GM21737 (cell line): Measurements from ENCODE around the gene AICDA.
A peak's percentile ranks its signal among the peaks of the same experiment; 100 is the strongest.
"Not testable (repeated sequence)": the region's sequence is repeated elsewhere in the genome, so short reads cannot be mapped to it uniquely, and the experiment has no call there.

Source experiments
- ATAC-seq: cut with Tn5 transposase; IDR thresholded peaks from one replicate; pipeline ENCODE4 v1.9.1; 2021; ENCODE audit warnings: mild to moderate bottlenecking, moderate library complexity; ENCODE audit not compliant: unreplicated experiment

Gene AICDA

DNA sequence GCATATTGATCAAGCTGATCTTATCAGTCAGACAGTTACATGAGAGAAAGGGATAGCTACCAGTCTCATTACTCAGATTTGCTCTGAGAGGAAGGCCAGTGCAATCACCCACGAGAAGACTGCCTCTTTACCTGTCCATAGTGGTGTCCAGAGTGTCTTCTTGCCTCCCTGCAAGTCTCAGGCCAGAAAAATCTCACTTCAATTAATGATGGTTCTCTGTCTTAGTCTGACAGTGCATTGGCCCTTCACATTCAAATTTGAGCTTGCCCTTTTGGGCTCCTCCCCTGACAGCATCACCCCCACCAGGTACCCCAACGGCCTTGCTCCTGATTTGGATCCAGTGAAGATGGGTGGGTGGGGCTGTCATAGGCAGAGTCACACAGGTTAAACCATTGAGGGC is at the start of gene AICDA:
AICDA (minus strand) TSS at position 231 of the 400 bp plus-strand sequence; CDS start at position 139, 92 bp downstream.
- no peak for ATAC-seq

DNA sequence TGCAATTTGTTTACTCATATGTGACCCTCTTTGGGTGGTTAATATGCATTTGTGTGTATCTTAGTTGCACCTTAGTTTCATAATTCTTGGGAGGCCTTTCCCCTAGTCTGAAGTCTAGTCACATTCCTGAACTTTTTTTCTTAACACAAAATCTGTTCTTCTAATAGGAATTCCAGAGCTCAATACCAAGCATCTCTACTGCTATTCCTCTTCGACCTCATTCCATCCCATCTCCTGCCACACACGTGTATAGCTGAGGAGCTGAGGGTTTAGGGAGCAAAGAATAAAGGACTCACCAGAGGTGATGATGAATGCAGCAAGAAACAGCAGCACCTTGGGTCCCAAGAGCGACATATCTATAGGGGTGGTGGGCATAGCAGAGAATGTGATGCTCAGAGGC is 49.1 kb upstream of the AICDA start:
- ATAC-seq, result no peak

DNA sequence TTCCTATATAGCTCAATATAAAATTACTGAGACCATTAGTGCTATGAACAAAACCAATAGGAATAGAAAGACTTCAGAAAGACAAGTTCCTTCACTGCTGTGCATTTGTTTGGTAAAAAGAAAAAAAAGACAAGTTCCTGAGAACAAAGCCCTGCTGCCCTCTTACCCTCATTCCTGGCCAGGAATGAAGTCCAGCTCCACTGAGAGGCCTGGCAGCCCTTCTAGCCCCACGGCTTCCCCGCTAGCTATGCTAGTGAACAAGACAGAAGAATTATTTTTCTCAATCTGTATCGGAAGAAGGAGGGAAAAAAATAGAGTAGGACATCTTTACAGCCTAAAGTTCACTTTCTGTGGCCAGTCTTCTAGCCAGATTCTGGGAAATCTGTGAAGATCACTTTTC is 48.4 kb upstream of the AICDA start:
- no peak for ATAC-seq

DNA sequence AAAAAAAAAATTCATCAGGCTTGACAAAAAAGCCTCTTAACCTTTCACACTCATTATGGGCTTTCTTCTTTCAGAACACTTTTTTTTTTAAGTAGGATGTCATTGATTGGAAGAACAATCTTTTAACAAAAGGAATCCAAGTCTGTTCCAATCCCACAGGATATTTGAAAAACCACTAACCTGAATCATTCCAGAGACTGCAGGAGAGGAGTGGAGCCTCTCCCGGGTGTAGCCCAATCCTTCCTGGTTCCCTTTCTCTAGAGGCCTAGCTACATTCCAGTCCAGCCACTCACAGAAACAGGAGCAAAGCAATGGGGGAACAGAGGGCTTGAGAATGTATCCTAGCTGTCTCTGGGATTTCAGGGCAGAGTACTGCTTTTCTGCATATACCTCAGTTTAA is 45.7 kb upstream of the AICDA start:
- no peak for ATAC-seq

DNA sequence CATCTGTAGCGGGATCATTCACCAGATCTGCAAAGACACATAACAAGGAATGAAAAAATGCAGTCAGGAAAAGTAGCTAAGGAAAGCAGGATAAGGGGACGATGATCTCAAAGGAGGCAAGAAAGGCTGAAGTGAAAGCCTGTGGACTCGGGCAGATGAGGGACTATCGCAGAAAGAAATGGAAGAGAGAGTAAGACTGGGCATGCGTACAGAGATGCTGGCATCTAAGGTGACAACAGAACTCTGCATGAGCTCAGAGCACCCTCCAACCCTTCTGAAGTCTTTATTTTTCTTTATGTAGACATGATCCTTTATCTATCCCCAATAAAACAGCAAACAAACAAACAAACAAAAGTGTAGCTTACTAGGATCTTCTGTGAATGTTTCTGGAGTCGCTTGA is 42.8 kb upstream of the AICDA start:
- ATAC-seq, result no peak

DNA sequence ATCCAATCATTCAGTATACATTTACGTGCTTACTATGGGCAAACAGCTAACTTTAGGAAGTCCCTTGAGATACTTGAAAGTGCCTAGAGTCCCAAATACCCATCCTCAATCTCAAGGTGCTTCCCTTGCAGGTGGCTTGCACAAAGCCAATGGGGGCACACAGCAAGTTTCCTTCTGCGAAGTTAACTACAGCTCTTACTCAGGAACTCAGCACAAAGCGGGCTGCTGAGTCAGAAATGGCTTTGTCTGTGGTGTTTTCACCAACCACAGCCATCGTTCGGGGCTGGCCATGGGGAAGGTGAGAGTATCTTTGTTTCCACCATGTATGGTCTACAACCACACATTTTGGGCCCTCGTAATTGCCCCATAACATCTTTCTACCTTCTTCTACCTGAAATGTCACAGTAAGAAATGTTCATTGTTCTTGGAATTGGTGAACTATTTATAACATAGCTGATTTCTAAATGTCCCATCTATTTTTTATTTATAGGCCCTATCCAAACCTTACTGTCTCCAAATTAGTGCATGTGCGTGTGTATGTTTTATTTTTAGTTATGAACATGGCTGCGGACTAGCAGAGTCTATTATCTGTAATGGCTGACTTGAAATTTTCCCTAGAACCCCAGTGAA is 36.0 kb upstream of the AICDA start:
- peak; percentile 58 for ATAC-seq

DNA sequence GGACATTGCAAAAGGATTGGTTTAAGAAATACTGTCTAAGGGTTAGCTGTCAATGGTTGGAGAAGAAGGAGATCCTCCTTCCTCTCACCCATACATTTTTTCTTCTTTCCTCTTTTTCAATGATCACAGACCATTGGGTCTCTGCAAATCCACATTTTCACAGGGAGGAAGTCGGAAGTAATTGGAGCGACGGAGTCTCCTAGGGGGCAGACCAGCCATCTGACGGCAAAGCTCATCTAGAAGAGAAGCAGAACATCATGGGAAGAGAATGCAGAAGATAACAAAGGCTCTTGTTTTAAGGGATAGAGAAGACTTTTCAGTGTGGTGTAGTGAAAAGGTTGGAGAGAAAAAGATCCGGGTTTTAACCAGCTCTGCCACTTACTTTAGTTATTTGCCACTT is 35.3 kb upstream of the AICDA start:
- no peak for ATAC-seq

DNA sequence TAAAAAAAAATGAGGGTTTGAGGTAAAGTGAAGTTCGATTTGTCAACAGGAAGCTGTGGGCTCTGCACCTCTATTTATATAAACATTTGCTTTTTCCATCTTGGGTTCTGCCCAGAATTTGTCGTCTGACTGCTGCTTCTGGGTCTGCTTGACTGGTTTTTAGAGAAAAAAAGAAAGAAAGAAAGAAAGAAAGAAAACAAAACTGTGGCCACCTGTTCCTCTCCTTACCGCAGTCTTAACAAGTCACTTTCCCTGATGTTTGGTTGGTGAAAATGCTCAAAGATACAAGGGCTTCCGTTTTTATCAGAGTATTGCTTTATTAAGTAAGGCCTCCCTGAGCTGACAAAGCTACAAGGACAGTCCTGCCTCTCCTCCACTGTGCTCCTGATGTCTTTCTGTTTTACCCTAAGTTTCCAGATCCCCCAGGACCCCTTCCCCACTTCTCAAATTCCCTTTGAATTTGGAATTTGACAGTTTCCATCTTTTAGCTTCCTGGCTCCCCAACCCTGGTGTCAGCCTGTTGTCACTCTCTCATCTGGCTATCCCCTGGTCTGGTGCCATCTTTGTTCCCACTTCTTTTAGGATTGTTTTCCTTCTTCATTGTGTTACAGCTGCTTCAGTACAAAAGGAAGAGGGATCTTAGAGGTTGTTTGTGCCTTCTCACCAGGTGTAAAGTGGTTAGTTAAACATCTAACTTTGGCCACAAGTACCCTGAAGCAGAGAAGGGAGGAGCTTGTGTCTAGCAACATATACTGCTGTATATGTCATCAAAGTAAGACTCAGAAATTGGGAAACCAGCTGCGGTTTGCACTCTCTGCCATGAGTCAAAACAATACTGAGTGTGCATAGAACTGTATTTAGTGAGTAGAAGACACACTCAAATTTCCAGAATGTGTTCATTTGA is 31.9 kb upstream of the AICDA start:
- ATAC-seq, result peak; percentile 70

DNA sequence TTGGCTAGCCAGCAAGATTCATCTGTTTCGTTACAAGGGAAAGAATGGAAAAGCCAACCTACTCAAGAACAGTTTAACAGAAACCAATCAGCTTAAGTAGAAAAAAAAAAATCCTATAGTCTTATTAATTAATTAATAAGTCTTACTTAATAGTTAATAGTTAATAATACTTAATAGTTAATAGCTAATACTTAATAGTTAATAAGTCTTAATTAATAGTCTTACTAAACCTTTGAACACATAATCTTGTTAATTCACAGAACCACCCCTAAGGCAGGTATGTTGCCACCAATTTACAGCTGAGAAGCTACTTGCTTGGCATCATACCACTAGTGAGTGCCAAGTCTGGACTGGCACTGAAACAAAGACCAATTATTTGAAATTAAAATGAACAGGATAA is 30.1 kb upstream of the AICDA start:
- ATAC-seq, result no peak

DNA sequence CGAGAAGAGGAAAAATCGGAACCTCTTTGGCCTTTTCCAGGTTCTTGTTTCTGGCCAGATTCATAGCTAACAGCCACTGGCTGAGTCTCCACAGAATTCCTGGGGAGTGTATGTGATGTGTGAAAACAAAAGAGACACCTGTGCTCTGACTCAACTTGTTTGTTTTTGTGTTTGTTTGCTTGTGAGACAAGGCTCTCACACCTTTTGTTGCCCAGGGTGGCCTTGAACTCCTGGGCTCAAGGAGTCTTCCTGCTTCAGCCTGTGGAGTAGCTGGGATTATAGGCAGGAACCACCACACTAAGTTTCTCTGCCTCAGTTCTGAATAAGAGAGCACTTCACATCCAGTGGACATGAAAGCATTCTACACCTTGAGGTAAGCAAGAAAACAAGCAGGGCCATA is 27.3 kb upstream of the AICDA start:
- ATAC-seq, result no peak

DNA sequence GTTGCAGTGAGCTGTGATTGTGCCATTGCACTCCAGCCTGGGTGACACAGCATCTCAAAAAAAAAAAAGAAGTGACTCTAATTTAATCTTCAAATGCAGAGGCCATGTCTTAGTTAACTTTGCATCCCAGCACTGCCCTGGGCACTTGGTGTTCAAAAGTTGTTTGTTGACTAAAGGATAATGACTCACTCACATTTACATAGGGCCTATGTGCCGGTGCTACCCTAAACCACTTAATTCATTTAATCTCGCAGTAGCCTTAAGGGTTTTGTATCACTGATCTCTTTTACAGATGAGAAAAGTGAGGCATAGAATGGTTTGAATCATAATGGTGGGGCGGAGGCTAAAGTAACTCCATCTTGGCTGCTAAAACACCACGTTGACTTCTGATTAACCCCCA is 26.3 kb upstream of the AICDA start:
- no peak for ATAC-seq

DNA sequence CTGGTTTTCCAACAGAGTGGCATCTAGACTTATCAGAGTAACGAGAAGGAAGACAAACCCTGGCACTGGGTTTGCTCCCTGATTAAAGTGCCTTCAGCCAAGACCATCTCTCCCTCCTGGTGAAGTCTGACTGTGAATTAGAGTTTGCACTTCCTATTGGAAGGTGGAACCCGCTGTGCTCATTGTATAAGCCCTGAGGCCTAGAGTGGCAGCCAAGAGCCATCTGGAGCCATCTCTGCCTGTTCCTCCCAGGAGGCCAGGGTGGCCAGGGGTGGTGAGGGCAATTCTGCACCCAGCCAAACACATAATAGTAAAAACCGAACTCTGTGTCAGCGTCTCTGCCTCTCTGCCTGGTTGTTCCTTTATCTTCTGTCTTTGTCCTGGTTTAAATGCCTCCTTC is 25.0 kb upstream of the AICDA start:
- no peak for ATAC-seq

DNA sequence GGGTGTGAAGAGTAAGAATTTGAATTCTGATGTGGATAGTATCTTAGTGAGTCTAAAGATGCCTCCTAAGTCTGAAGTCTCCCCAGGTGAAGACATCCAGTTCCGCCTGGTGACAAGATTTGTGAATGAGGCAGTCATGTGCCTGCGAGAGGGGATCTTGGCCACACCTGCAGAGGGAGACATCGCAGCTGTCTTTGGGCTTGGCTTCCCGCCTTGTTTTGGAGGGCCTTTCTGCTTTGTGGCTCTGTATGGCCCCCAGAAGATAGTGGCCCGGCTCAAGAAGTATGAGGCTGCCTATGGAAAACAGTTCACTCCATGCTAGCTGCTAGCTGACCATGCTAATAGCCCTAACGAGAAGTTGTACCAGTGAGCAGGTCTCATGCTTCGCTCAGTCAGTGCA is 24.6 kb upstream of the AICDA start:
- ATAC-seq, result no peak

DNA sequence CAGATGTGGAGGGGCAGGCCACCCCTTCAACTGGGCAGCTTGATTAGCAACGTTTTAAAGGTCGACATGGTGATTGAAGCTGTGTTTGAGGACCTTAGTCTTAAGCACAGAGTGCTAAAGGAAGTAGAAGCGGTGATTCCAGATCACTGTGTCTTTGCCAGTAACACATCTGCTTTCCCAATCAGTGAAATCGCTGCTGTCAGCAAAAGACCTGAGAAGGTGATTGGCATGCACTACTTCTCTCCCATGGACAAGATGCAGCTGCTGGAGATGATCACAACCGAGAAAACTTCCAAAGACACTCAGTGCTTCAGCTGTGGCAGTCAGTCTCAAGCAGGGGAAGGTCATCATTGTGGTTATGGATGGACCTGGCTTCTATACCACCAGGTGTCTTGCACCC is 23.9 kb upstream of the AICDA start:
- no peak for ATAC-seq

DNA sequence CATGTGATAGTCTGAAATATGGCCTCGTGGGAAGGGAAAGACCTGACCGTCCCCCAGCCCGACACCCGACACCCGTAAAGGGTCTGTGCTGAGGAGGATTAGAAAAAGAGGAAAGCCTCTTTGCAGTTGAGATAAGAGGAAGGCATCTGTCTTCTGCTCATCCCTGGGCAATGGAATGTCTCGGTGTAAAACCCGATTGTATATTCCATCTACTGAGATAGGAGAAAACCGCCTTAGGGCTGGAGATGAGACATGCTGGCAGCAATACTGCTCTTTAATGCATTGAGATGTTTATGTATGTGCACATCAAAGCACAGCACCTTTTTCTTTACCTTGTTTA is 23.3 kb upstream of the AICDA start:
- not testable (repeated sequence) for ATAC-seq

DNA sequence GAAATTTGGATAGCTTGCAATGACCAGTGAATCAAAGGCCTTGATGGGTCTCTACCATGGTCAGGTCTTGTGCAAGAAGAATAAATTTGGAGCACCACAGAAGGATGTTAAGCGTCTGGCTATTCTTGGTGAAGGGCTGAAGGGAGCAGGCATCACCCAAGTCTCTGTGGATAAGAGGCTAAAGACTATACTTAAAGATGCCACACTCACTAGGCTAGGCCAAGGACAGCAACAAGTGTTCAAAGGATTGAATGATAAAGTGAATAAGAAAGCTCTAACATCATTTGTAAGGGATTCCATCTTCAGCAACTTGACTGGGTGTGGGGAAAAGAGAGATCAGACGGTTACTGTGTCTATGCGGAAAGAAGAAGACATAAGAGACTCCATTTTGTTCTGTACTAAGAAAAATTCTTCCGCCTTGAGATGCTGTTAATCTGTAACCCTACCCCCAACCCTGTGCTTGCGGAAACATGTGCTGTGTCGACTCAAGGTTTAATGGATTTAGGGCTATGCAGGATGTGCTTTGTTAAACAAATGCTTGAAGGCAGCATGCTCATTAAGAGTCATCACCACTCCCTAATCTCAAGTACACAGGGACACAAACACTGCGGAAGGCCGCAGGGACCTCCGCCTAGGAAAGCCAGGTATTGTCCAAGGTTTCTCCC is 22.8 kb upstream of the AICDA start:
- not testable (repeated sequence) for ATAC-seq

DNA sequence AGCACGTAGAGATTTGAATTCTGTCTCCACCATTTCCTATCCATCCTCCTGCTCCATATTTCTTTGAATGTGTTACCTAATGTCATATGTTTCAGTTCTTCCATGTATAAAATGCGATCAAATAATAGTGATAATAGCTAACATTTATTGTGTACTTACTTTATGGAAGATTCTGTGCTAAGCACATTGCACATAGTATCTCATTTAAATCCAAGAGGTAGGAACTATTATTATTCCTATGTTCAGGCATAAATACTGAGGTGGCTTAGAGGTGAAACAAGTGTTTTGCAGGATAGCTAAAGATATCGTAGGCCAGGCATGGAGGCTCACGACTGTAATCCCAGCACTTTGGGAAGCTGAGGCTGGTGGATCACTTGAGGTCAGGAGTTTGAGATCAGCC is 17.5 kb upstream of the AICDA start:
- ATAC-seq, result no peak

DNA sequence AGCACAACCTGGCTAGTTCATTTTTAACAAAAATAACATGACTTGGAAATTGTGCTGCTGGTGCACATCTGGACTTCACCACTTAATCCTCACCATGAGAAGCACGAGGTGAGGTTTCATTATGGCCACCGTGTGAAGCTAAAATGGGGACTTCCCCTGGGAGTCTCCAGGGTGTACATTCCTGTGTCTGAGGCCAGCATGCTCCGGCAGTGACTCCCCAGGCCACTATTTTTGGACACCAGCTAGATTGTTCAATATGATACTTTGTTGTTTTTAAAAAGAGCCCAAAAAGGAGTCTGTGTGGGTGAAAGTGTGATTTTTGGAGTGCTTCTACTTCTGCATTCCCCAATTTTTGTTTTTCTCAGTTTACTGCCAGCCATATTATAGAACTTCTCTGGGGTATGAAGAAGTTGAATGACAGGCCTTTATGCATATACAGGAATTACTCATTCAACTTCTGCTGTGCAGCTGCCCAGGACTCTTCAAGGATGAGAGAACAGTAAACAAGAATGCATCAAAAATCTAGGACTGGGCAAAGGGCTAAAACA is 16.9 kb upstream of the AICDA start:
- peak; percentile 97 for ATAC-seq

DNA sequence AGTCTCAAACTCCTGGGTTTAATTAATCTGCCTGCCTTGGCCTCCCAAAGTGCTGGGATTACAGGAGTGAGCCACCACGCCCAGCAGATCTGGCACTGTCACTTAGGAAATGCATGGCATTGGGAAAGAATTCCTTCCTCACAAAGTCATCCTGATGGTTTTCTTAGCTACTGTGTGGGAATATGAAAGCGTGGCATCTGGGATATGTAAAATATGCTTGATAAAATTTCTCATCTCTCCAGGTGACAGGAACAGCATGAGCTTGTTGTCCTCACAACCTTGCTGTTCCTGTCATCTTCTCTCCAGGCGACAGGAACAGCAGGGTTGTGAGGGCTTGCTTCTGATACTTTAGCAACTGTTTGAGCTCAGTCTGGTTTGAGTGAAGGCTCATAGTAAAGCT is 16.1 kb upstream of the AICDA start:
- ATAC-seq, result no peak

DNA sequence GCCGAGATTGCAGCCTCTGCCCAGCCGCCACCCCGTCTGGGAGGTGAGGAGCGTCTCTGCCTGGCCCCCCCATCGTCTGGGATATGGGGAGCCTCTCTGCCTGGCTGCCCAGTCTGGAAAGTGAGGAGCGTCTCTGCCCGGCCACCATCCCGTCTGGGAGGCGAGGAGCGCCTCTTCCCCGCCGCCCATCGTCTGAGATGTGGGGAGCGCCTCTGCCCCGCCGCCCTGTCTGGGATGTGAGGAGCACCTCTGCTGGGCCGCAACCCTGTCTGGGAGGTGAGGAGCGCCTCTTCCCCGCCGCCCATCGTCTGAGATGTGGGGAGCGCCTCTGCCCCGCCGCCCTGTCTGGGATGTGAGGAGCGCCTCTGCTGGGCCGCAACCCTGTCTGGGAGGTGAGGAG is 12.1 kb upstream of the AICDA start:
- ATAC-seq, result not testable (repeated sequence)

DNA sequence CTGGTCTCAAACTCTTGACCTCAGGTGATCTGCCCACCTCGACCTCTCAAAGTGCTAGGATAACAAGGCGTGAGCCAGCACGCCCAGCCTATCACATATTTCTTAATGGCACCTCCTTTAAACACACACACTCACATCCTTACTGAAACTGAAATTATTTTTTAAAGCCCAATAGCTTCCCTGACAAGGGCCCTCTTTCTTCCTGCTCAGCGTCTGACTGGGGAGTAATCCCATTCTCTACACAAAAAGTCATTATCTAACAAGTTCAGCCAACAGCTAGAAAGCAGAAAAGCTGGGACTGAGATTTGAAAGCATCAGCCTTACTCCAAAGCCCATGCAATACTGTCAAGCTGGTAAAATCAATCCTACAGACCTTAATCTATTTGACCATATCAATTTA is 10.0 kb upstream of the AICDA start:
- ATAC-seq, result no peak

DNA sequence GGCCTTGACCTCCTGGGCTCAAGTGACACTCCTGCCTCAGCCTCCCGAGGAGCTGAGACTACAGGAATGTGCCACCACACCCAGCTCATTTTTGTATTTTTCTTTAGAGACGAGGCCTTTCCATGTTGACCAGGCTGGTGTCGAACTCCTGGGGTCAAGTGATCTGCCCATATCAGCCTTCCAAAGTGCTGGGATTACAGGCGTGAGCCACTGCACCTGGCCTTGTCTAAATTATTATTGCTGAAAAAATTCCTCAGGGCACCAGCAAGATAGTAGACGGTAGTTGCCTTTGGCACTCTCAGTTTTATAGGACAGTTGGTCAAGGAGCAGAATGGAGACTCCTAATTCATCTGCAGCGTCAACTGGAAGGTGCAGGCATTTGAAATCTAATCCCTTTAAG is 2.5 kb upstream of the AICDA start:
- ATAC-seq, result no peak
